Hematopoietic multipotent progenitor cell (in vitro differentiated cells): ENCODE data around the gene TLL2. TPM values are rescaled to one million over a fixed set of nuclear protein-coding genes. Genes with fewer than 3 reads are reported as not detected.

Experiments
- DNase-seq, 3 donors: peaks; one replicate each; pipeline ENCODE4 v3.0.0-alpha.2; 2011 to 2015; ENCODE audit warnings: low read depth in 2 of 3, low spot score in 2 of 3
- total RNA-seq: library from RNA; depleted of rRNA; stranded (reverse); fragments of >200 nt; gene quantifications from one replicate; pipeline ENCODE4 v1.2.3, GENCODE V29; 2012

The TLL2 gene
- total RNA-seq, 1 donor = 0.27 TPM

- DNase-seq = no peak
Measured at GRCh38 chr10:96338279-96338925, 175.3 kb downstream of the TLL2 start.

GRCh38 chr10:96337106-96337505, 176.6 kb downstream of the TLL2 start:
- DNase-seq = no peak

GRCh38 chr10:96334616-96335526, 178.9 kb downstream of the TLL2 start:
- peak in 1 of 3 donors; percentile 34 for DNase-seq

- DNase-seq = peak in 1 of 3 donors; percentile 48
Measured at GRCh38 chr10:96333101-96333500, 180.6 kb downstream of the TLL2 start.

GRCh38 chr10:96327462-96327861, 186.3 kb downstream of the TLL2 start:
- DNase-seq = no peak

- DNase-seq = no peak
Measured at GRCh38 chr10:96325719-96326373, 187.9 kb downstream of the TLL2 start.

- DNase-seq = no peak
Measured at GRCh38 chr10:96324447-96324846, 189.3 kb downstream of the TLL2 start.

GRCh38 chr10:96322275-96322674, 191.5 kb downstream of the TLL2 start:
- DNase-seq = no peak

GRCh38 chr10:96321822-96322221, 191.9 kb downstream of the TLL2 start:
- no peak for DNase-seq

GRCh38 chr10:96319754-96320474, 193.8 kb downstream of the TLL2 start:
- DNase-seq = no peak

- DNase-seq = no peak
Measured at GRCh38 chr10:96317067-96317833, 196.5 kb downstream of the TLL2 start.

Other genes starting within 250 kb of the TLL2 start
- gene BLNK, start 242.4 kb downstream of the TLL2 start, total RNA-seq = 1.3 TPM
- 7.0 TPM for gene DNTT, start 209.5 kb downstream of the TLL2 start, total RNA-seq
- under 0.01 TPM for gene OPALIN, start 154.9 kb downstream of the TLL2 start, total RNA-seq
- gene TM9SF3, start 73.1 kb upstream of the TLL2 start, total RNA-seq = 45.5 TPM
- gene PIK3AP1, start 206.6 kb upstream of the TLL2 start, total RNA-seq = 35.0 TPM